Measurements from ENCODE around the gene COPG1.

COPG1 gene

DNA sequence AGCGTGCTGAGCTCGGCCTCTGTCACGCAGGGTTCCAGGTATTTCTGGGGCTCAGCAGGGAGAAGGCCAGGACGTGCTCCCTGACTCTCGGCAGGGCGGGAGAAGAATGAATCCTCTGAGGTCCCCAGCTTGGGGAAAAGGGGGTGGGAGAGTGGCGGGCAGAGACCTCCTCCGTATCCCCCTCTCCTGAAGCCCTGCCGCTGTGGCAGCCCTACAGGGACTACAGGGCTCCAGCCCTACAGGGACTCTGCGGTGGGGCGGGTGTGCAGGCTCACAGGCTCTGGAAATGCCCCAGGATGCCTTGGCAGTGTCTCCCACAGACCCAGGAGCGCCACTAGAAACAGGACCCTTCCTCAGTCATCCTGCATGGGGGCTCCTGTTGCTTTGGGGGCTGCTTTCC lies 75.4 kb downstream of the COPG1 start:
- TF ChIP-seq, protein P1, sequence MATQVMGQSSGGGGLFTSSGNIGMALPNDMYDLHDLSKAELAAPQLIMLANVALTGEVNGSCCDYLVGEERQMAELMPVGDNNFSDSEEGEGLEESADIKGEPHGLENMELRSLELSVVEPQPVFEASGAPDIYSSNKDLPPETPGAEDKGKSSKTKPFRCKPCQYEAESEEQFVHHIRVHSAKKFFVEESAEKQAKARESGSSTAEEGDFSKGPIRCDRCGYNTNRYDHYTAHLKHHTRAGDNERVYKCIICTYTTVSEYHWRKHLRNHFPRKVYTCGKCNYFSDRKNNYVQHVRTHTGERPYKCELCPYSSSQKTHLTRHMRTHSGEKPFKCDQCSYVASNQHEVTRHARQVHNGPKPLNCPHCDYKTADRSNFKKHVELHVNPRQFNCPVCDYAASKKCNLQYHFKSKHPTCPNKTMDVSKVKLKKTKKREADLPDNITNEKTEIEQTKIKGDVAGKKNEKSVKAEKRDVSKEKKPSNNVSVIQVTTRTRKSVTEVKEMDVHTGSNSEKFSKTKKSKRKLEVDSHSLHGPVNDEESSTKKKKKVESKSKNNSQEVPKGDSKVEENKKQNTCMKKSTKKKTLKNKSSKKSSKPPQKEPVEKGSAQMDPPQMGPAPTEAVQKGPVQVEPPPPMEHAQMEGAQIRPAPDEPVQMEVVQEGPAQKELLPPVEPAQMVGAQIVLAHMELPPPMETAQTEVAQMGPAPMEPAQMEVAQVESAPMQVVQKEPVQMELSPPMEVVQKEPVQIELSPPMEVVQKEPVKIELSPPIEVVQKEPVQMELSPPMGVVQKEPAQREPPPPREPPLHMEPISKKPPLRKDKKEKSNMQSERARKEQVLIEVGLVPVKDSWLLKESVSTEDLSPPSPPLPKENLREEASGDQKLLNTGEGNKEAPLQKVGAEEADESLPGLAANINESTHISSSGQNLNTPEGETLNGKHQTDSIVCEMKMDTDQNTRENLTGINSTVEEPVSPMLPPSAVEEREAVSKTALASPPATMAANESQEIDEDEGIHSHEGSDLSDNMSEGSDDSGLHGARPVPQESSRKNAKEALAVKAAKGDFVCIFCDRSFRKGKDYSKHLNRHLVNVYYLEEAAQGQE (IDR thresholded peaks at IDR 0.05; ENCODE audit: insufficient read depth in 1 of 2, low read depth in 2 of 2, low read length in 2 of 2) = no peak
- TF ChIP-seq TAF1 (IDR thresholded peaks at IDR 0.05; ENCODE audit: borderline replicate concordance, insufficient read depth, low read length) (no peak), POLR2AphosphoS5 (IDR thresholded peaks at IDR 0.05; ENCODE audit: low read depth, low read length) (no peak), FOXP2 (optimal IDR thresholded peaks at IDR 0.05; ENCODE audit: borderline replicate concordance, extremely low read depth, extremely low read length, insufficient read depth) (no peak), SIN3A (IDR thresholded peaks at IDR 0.05; ENCODE audit: borderline replicate concordance, insufficient read depth, low read length) (no peak)

DNA sequence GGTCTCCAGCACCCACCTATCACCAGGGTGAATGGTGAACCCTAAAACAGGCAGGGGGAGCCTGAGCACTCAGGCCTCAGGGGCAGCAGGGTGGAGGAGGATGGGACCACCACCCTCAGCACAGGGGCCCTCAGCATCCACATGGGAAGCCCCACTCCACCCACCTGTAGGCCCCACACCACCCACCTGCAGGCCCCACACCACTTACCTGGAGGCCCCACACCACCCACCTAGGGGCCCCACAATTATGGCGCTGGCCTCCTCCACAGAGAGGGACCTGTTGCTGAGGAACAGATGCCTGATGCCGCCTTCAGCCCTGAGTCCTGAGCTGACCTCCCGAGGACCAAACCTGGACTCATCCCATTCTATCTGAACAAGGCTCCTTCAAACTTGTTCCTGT lies 76.0 kb downstream of the COPG1 start:
- TF ChIP-seq TAF1 (IDR thresholded peaks at IDR 0.05; ENCODE audit: borderline replicate concordance, insufficient read depth, low read length) = no peak
- TF ChIP-seq SIN3A (IDR thresholded peaks at IDR 0.05; ENCODE audit: borderline replicate concordance, insufficient read depth, low read length) = no peak
- TF ChIP-seq, protein P1 (IDR thresholded peaks at IDR 0.05; ENCODE audit: insufficient read depth in 1 of 2, low read depth in 2 of 2, low read length in 2 of 2) = no peak
- no peak for TF ChIP-seq FOXP2 (optimal IDR thresholded peaks at IDR 0.05; ENCODE audit: borderline replicate concordance, extremely low read depth, extremely low read length, insufficient read depth)

DNA sequence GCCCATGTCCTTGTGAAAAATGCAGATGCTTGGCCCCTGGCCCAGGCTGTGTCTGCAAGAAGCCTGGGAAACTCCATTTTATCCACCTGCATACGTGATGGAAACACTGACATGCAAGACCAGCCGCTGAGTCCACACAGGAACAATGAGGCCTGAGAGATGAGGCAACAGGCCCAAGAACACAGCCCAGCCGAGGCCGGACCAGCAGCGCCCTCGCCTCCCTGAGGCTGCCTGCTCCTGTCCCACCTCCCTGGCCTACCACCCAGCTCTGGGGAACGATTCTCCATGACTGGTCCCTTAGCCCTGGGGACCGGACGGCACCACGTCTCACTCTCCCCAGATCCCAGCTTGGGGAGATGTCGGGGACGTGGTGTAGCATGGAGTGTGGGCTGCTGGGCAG lies 76.7 kb downstream of the COPG1 start:
- TF ChIP-seq SIN3A (IDR thresholded peaks at IDR 0.05; ENCODE audit: borderline replicate concordance, insufficient read depth, low read length) (no peak), FOXP2 (optimal IDR thresholded peaks at IDR 0.05; ENCODE audit: borderline replicate concordance, extremely low read depth, extremely low read length, insufficient read depth) (no peak), TAF1 (IDR thresholded peaks at IDR 0.05; ENCODE audit: borderline replicate concordance, insufficient read depth, low read length) (no peak), POLR2AphosphoS5 (IDR thresholded peaks at IDR 0.05; ENCODE audit: low read depth, low read length) (no peak)

DNA sequence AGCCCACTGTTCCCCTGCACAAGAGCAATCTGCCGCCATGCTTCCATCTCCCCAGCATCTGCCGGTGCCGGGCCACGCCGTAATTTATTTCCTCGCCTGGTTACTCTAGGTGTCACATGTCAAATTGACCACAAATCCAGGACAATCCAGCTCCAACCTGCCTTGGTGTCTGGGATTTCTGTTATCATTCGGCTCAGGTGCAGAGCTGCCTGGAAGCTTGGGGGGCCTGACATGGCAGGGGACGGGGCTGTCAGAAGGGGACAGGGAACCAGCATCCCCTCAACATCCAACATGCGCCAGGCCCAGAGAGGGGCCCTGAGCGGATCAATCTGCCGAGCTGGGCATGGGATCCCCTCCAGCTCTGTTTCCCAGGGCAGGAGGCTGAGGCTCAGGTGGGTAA lies 77.2 kb downstream of the COPG1 start:
- TF ChIP-seq POLR2AphosphoS5 (IDR thresholded peaks at IDR 0.05; ENCODE audit: low read depth, low read length) = no peak
- TF ChIP-seq FOXP2 (optimal IDR thresholded peaks at IDR 0.05; ENCODE audit: borderline replicate concordance, extremely low read depth, extremely low read length, insufficient read depth) = no peak
- TF ChIP-seq SIN3A (IDR thresholded peaks at IDR 0.05; ENCODE audit: borderline replicate concordance, insufficient read depth, low read length) = no peak
- TF ChIP-seq, protein P1 (IDR thresholded peaks at IDR 0.05; ENCODE audit: insufficient read depth in 1 of 2, low read depth in 2 of 2, low read length in 2 of 2) = no peak
- no peak for TF ChIP-seq TAF1 (IDR thresholded peaks at IDR 0.05; ENCODE audit: borderline replicate concordance, insufficient read depth, low read length)

All from PFSK-1 (cell line).